G401 (cell line): Measurements from ENCODE around the gene OR2A1. TPM values are rescaled to one million over a fixed set of nuclear protein-coding genes. Genes with fewer than 3 reads are reported as not detected.

Source experiments
- total RNA-seq: library from RNA; depleted of rRNA; stranded (reverse); fragments of >200 nt; shearing (Covaris generic); gene quantifications from 2 replicates; pipeline ENCODE4 v1.2.3, GENCODE V29; 2014; rRNA removed

OR2A1 gene
- total RNA-seq, 1 experiment from 2014 or later, result not detected

Other genes with a start within 250 kb of the OR2A1 start
- not detected in 2 replicates for gene OR2A25, start 242.6 kb upstream of the OR2A1 start, total RNA-seq
- gene OR2A12, start 226.1 kb upstream of the OR2A1 start, total RNA-seq, result not detected in 2 replicates
- gene OR2A2, start 202.8 kb upstream of the OR2A1 start, total RNA-seq, result not detected in 2 replicates
- gene OR2A14, start 189.2 kb upstream of the OR2A1 start, total RNA-seq, result not detected in 2 replicates
- not detected in 2 replicates for gene CTAGE4, start 129.0 kb upstream of the OR2A1 start, total RNA-seq
- gene ARHGEF35, start 116.6 kb upstream of the OR2A1 start, total RNA-seq, result not detected in 2 replicates
- gene OR2A42, start 72.8 kb upstream of the OR2A1 start, total RNA-seq, result not detected in 2 replicates
- gene OR2A7, start 47.6 kb upstream of the OR2A1 start, total RNA-seq, result not detected in 2 replicates
- gene CTAGE8, start 43.1 kb upstream of the OR2A1 start, total RNA-seq, result not detected in 2 replicates
- gene ARHGEF5, start 43.0 kb downstream of the OR2A1 start, total RNA-seq, result not detected in 2 replicates
- gene NOBOX, start 91.3 kb downstream of the OR2A1 start, total RNA-seq, result not detected in 2 replicates